NCI-H460 (cell line): ENCODE results near the gene WNT16. TPM values are rescaled to one million over a fixed set of nuclear protein-coding genes. Genes with fewer than 3 reads are reported as not detected.
"Not testable (repeated sequence)": the region's sequence is repeated elsewhere in the genome, so short reads cannot be mapped to it uniquely, and the experiment has no call there.

Experiments
- DNase-seq: peaks from one replicate; pipeline ENCODE4 v3.0.0-alpha.2; 2016; ENCODE audit warnings: low read depth; ENCODE audit errors: extremely low read depth
- total RNA-seq: library from RNA; depleted of rRNA; stranded (reverse); fragments of >200 nt; shearing (Covaris generic); gene quantifications from 2 replicates; pipeline ENCODE4 v1.2.3, GENCODE V29; 2014

Gene WNT16
- total RNA-seq, 1 experiment from 2014 or later = not detected

DNA sequence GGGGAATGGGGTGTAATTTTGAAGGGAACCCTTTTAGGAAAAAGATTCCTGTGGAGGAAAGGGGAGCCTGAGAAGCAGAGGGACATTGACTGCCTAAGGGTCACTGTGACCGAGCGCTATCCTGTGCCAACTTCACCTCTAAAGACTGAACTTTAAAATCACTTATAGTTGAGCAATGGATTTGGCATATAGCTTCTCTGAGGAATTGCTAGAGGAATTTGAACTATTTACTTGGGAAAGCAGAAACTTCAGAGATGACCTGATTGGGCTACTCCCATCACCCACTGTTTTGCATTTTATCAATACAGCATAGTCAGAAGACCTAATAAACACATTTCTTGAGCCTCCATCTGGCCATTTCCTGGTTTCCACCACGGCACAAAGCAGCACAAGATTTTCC is 23.7 kb upstream of the WNT16 start:
- DNase-seq = no peak

DNA sequence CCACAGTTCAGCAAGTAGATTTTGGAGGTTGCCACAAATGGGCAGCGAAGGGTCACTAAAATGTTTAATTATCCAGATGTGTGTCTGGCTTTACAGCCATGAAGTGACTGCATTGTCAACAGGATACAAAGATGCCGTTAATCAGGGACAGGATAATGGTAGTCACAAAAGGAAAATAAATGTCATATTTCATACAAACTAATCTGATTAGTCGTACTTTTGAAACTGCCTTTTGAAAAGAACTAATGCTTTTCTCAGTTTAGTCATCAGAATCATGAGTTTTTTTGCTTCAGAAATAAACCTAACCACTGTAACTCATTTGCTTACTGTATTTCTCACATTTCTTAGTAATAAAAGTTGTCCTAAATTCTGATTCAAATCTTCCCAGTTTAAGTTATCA is 22.2 kb upstream of the WNT16 start:
- no peak for DNase-seq

DNA sequence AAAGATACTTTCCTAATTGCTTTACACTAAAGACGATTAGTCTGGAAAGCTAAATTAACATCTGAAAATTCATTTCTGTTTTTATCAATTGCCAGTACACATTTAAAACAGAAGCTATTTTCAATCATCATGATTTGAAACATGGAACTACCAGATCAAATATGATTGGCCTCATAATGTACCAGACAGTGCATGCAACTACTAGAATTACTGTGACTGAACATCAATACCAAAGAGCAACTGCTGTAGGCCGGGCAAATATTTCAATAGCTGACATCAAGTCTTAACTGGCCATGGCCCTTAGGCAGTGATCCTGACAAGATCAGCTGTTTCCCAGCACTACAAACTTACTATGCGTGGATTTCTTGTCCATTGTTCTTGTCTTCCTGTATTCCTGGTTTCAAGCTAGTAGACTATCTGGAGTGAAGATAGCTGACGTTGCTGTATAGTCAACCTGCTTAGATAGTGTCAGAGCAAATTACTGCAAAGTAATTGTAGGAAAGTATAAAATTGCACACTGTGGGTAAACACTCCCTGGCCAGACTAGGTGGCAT is 21.7 kb upstream of the WNT16 start:
- no peak for DNase-seq

DNA sequence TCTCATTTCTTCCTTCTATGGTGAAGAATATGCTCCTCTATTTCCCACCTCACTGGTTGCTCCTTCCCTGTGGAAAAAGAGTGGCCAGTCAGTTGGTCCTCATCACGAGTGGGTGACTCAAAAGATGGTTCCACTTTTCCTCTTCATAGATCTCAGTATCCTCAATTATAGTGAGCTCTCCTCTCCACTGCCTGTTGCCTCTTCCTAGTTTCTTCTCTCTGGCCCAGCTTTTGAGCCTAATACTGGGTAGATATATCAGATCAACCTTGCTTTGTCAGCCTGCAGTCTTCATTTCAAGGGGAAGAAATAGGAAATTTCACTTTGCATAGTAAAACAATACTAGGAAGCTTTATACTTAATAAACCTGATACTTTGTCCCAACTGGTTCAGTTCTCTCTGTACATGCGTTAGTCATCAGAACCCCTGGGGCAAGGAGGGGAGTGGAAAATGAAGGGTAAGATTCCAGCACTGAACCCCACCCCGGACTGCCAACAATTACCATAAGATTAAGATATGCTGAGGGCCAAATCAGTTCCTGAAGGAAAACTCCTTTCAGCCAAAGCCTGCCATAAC is 15.5 kb upstream of the WNT16 start:
- no peak for DNase-seq

DNA sequence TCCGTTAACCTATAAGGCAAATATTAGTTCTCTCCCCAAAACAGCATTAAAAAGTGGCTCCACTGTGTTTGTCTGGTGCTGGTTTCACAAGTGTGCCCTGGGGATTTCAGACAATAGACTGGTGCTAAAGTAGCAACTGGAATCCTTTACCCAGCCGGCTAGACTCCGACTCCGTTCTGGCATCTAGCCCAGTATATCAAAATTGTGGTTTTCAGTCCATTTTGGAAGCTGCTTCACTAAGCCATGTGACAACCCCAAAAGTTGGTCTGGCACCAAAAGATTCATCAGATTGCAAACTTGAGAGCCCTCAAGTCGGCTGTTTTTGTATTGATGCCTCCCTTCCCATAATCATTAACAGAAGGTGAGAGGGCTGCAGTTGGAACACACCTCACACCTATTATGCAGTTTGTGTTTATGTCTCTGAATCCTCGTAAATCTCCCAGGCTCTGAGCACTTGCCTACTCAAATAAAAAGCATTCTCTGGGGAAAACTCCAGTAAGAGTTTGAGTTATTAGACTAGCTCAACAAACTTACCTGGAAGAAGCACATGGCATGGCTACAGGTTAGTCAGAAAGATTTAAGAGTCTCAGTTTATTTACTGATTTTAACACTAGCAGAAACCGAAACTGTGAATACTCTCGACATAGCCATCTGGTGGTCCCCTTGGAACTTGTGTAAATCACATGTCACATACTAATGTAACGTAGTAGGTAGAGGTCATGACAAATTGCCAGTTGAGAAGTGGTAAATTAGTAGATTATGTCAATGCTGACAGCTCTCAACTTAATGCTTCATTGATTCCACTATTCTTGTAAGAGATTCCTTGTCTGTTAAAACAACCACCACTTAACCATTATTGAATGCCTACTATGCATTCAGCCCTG is 14.8 kb upstream of the WNT16 start:
- no peak for DNase-seq

DNA sequence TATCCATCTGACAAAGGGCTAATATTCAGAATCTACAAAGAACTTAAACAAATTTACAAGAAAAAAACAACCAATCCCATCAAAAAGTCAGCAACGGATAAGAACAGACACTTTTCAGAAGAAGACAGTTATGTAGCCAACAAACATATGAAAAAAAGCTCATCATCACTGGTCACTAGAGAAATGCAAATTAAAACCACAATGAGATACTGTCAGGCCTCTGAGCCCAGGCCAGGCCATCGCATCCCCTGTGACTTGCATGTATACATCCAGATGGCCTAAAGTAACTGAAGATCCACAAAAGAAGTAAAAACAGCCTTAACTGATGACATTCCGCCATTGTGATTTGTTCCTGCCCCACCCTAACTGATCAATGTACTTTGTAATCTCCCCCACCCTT is 13.6 kb upstream of the WNT16 start:
- DNase-seq = not testable (repeated sequence)

DNA sequence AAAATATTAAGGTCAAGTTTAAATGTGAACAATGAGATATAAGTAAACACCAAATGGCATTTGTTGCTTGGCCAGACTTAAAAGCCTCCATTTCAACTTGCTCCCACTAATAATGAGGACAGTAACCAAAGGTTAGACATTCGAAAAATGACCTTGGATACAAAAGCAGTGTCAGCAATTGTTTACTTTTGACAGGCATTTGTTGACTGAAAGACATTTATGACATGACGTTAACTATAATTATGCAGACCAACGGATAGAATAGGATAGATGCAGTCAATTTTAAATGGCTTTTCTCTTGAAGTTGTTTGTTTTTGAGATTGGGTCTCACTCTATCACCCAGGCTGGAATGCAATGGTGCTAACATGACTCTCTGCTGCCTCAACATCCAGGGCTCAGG is 6.3 kb upstream of the WNT16 start:
- no peak for DNase-seq

DNA sequence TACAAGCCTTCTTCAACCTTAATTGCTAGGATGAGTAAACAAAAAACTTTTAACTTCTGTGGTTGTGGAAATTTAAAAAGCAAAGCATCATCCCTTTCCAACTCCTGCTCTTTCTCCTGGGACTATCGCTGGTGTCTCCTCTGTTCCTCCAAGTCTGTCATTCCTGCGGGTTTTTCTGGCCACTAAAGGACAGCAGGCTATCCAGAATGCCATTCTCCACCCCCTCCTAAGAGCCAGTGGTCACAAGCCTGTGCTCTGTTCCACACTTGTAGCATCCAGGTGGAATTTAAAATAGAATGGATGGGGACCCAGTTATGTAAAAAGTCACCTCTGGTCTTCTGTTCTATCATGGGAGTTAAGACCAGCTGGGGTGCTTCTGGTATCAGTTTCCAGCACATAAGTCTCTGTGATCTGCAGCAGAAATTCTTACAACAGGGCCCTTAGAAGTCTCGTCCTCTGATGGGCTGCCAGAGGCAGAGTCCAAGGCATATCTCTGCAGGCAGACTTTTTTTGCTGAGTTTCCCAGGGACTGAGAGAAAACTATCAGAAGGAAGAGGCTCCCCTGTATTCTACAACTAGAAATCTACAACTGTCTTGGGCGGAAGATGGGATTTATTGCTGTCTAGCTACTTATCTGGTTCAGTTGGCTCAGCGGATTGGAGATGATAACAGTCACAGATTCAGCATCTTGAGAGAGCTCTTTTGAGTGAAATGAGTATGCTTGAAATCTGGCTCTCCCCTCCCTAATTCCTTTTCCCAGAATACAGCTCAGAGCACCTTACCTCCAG is 5.1 kb upstream of the WNT16 start:
- no peak for DNase-seq

DNA sequence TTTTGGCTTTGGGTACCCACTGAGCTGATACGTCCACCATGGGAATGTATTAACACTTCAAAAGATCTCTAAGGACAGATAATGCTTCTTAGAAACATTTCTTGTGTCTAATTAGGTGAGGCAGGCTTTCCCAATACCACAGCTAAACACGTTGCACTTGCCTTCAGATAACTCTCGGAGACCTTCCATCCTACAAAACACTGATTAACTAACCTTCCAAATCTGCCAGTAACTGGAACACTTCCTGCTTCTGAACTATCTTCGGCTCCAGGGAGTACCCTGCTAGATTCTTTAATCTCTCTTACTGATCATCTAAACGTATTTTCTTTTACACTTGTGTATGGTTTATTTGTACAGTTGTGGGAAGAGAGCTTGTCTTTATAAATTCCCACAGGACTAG is 1.1 kb upstream of the WNT16 start:
- no peak for DNase-seq

DNA sequence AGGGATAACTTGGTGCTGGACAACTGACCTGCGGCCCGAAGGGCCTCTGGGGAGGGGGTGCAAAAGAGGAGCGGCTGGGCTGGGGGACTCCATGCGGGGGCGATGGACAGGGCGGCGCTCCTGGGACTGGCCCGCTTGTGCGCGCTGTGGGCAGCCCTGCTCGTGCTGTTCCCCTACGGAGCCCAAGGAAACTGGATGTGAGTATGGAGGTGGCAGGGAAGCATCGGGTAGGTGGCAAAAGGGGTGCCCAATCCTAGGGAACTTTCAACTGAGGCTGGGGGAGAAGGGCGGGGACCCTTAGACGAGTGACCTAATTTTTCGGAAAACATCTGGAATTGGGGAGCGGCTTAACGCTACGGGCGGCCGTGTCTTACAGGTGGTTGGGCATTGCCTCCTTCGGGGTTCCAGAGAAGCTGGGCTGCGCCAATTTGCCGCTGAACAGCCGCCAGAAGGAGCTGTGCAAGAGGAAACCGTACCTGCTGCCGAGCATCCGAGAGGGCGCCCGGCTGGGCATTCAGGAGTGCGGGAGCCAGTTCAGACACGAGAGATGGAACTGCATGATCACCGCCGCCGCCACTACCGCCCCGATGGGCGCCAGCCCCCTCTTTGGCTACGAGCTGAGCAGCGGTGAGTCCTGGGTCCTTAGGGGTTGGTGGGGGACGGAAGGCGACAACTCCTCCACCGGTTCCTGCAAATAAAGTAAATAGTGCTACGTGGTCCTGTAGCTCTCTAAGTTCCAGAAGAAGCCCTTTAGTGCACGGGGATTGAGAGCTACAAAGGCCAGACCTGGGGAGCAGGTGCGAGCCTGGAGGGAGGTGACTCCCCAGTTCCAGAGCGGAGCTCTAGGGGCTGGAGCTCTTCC is 622 bp downstream of the WNT16 start:
- DNase-seq = no peak

DNA sequence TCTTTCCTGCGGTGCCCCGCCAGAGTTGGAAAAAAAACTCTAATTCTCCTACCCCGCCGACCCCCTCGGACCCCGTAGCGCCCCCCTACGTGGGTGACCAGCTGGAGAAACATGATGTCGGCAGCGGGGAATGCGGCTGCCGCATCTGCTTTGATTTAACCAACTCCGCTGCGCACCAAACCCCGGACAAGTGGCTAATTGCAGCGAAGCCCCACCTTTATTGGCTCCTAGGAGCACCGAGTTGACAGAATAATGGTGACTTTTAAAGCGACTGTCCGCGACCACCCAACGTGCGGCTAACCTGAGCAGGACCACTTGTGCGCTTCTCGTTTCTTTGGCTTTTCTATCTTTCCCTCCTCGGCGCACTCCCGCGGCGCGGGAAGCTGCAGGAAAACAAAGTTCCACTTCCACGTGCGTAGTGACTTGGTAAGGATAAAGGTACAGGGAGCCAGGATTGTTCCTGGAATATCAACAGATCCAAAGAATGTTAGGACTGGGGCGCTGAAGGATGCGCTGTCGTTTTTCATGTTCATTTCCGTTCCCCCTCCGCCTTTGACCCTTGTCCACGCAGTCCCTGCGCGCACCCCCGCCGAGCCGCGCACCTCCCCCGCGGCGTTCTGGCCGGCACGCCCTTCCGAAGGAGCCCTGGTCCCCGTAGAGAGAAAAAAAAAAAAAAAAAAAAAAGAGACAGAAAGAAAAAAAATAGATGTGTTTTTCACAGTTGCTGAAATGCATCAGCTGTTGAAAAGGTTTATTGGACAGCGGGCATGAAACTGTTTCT is 1.4 kb downstream of the WNT16 start:
- DNase-seq = no peak

DNA sequence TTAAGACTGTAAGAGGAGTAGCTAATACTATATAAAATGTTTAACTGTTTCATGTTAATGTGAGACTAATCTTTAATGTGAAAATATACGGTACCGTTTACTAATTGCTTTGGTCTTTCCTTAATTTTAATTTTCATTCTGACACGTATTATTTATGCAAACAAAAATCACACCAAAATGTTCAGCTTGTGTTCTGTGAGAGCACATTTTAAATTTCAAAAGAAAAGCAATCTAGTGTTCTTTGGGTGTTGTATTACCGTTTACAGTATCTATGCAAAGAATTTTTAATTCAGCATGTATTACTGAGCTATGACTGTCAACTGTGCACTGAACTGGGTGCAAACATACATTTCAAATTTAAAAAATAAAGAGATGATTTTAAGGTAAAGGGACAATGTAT is 2.2 kb downstream of the WNT16 start:
- DNase-seq = no peak

DNA sequence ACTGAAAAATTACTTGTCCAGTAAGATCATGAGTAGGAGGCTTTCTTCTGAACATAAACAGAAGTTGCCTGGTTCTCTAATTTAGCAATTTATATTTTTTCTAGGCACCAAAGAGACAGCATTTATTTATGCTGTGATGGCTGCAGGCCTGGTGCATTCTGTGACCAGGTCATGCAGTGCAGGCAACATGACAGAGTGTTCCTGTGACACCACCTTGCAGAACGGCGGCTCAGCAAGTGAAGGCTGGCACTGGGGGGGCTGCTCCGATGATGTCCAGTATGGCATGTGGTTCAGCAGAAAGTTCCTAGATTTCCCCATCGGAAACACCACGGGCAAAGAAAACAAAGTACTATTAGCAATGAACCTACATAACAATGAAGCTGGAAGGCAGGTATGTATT is 2.8 kb downstream of the WNT16 start:
- no peak for DNase-seq

DNA sequence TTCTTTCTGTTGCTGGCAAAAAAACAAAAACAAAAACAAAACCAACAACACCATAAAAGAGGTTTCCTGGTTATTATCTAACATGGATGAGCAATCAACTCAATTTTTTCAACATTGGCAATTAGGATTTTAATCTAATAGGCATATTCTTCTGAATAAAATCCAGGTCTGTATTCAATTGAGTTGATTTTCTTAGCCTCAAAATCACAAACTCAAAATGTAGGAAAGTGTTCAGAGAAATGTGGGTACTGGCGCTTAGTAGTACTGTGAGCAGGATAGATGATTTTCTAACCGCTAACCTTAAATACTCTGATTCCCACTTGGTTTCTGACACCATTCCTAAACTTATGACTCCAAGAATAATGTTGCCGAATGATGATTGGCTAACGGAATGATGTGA is 5.6 kb downstream of the WNT16 start:
- DNase-seq = no peak

DNA sequence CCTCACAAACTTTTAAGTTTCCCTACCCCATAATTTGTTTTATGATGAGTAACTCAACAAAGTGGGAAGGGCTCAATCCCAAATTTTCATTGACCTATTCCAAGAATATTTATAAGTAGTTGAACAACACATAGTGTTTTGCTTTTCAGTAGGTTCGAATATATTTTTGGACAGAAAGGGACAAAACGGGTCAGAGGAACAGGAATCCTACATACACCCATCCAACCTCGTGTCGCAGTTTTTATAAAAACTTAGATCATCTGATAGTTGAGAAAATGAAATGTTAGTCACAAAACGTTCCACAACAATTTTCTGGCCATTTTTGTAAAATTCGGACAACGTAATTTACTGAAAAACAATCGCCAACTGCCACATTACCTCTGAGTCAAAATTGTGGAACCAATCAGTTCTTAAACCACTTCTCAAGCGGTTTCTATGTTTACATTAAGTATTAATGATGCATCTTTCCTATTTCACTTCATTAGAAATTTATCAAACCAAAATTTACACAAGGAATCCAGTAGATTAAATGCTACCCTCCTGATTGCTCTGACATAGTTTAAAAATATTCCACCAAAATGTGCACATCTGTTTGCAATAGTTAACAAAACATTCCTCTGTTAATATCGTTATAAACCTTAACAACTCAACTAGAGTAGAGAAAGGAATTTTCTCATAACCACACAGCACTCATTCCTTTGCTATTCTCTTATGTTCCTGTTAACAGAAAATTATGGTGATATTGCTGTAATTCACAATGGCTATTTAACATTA is 6.3 kb downstream of the WNT16 start:
- DNase-seq = no peak

DNA sequence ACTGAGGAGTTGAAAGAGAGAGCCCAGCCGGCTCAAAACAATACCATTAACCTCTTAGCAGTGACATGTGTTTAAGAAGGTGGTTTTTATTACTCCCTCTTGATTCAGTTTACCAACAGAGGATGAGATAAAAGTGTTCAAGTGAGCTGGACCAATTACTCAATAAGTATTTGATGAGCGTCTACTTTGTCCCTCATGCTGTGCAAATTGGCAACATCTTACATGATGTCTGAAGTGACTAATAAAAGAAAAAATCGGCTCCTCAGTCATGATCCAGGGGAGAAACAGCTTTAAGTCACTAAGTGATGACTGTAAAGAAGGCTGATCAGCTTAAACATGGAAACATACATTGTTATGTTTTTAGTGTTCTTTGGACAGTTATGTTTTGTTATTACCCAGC is 7.8 kb downstream of the WNT16 start:
- no peak for DNase-seq

DNA sequence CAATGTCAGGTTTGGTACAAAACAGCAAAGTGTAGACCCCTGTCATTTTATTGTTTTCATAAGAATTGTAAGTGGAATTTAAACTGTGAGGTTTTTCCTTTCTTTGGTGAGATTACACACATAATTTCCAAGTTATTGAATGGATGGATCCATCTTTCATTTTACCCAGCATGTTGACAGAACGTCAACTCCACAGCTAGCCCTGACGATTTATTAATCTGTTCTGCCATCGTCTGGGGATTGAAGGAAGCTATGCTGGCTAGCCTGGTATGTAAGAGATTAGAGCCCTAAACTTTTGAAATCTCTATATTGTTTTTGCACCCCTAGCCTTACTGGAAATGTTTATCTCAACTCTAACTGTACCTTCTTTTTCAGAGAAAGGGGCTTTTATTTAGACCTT is 8.6 kb downstream of the WNT16 start:
- peak; percentile 26 for DNase-seq

DNA sequence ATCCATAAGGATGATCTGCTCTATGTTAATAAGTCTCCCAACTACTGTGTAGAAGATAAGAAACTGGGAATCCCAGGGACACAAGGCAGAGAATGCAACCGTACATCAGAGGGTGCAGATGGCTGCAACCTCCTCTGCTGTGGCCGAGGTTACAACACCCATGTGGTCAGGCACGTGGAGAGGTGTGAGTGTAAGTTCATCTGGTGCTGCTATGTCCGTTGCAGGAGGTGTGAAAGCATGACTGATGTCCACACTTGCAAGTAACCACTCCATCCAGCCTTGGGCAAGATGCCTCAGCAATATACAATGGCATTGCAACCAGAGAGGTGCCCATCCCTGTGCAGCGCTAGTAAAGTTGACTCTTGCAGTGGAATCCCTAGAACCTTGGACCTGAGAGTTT is 10.3 kb downstream of the WNT16 start:
- DNase-seq = no peak

DNA sequence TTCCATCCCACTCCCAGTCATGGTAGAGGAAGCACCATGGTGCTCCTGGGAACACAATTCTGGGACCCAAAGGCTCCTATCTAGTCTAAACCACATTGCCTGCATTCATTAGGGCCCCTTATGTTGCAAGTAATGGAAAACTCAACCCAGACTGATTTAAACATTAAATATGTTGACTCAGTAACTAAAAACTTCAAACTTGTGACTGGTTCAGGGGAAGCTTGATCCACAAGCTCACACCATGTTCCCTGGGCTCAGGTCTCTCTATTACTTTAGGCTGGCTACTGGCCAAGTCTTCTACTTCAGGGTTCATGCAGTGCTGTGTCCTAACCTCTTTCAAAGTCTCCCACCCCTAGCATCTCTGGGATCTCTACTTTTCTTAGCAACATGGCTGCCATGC is 13.1 kb downstream of the WNT16 start:
- no peak for DNase-seq
